Psoas muscle (tissue), 8 donors: ENCODE data around the gene CASZ1. TPM values are rescaled to one million over a fixed set of nuclear protein-coding genes. Genes with fewer than 3 reads are reported as not detected.
A peak's percentile ranks its signal among the peaks of the same experiment; 100 is the strongest.

Source experiments
- ATAC-seq, 4 donors: fragments of 200-7000 bp; cut with Tn5 transposase; one replicate each; pipeline ENCODE4 v1.9.1; 2020; ENCODE audit warnings: moderate library complexity in 3 of 4, mild to moderate bottlenecking in 2 of 4
- DNase-seq, 2 donors: peaks; one replicate each; pipeline ENCODE4 v3.0.0-alpha.2; 2020
- H3K27ac ChIP-seq: fragments of 200-600 bp; one replicate; pipeline ENCODE4 v1.8.0; 2022
- H3K27me3 ChIP-seq, 3 donors: fragments of 200-600 bp in 1 of 3; one replicate each; pipeline versions ENCODE4 v1.6.1 to v1.8.0; 2013 to 2022; ENCODE audit warnings: low read length in 2 of 3, mild to moderate bottlenecking in 2 of 3, moderate library complexity in 1 of 3; ENCODE audit not compliant: insufficient read depth in 3 of 3
- H3K36me3 ChIP-seq, 2 donors: fragments of 200-600 bp in 1 of 2; one replicate each; pipeline versions ENCODE4 v1.6.1 to v1.8.0; 2013 to 2022; ENCODE audit warnings: low read depth in 1 of 2, mild to moderate bottlenecking in 1 of 2, moderate library complexity in 1 of 2; ENCODE audit not compliant: insufficient read depth in 1 of 2
- H3K4me1 ChIP-seq: fragments of 200-600 bp; one replicate; pipeline ENCODE4 v1.8.0; 2022
- H3K4me3 ChIP-seq: fragments of 200-600 bp; one replicate; pipeline ENCODE4 v1.8.0; 2022; ENCODE audit warnings: mild to moderate bottlenecking
- H3K9me3 ChIP-seq: fragments of 200-600 bp; one replicate; pipeline ENCODE4 v1.8.0; 2022
- WGBS, 3 donors: extraction: QIAGEN DNeasy Blood & Tissue Kit; methylation state at CpG; one replicate each; pipeline versions ENCODE4 v1.1.6 to v1.1.7; 2013; 5-methylcytosine and 5-hydroxymethylcytosine counted together
- intact Hi-C, 2 donors: fragments of 100-400 bp; cut with DNase I; formaldehyde crosslinking; loops; one replicate each; pipeline versions ENCODE4 v1.11.0 to v1.14.2; 2022
- polyA plus RNA-seq, 3 donors: library from polyadenylated mRNA; stranded (reverse); fragments of 200-250 nt; gene quantifications; one replicate each; pipeline ENCODE4 v1.2.3, GENCODE V29; 2013
- total RNA-seq, 4 donors: library from RNA; stranded (reverse); fragmentation: NEBNext Ultra II Directional in 2 of 4; extraction: Animal tissue kit (Norgen Biotek cat#: 25700) in 2 of 4; gene quantifications; one replicate each; pipeline versions ENCODE4 v1.2.1 to v1.2.4, GENCODE V29; 2021 to 2023
- TF ChIP-seq, protein P1 (sequence below): fragments of 200-600 bp; IDR thresholded peaks from one replicate; pipeline ENCODE4 v1.8.0; 2022; ENCODE audit warnings: antibody characterized with exemption
- donor health status: healthy with polysubstance abuse.
- donor health status: DM: no; HTN: no; CAD: no; lungs with moderate emphysema.
- donor health status: Bipolar disorder and iron deficiency.
- donor health status: healthy.
- donor health status: DM: yes; HTN: yes; CAD: no.
- donor health status: DM: no; HTN: no; CAD: no.
- donor health status: DM: no; HTN: no; CAD: no.
- donor health status: DM: yes; HTN: yes; CAD: no.

CASZ1 gene
- total and polyA plus RNA-seq, 7 donors: 2.6 to 83.3 (median 53.1) TPM

GRCh38 chr1:10751561-10752085, 44.8 kb downstream of the CASZ1 start:
- Histone ChIP-seq H3K9me3 (no peaks in the 10 kb centered on the region), H3K4me3 (no peak overlapping the region), H3K4me1 (peaks cover 44% of the 10 kb centered on the region), H3K27ac (peak overlapping the region; percentile 46), H3K36me3 (peaks cover 0 to 8% of the 10 kb centered on the region in 2 donors), H3K27me3 (no peaks in the 10 kb centered on the region)
- 33 to 57% (median 41%) methylated on average over 13 to 14 of the region's 14 CpGs for WGBS, 3 donors
- intact Hi-C loops: loop anchor here in 1 of 2 donors (5.0 kb wide), 1 partner anchor 36 kb away; no protein-coding TSS in a partner anchor
- peak in 2 of 4 donors; percentile 11 for ATAC-seq
- DNase-seq: no peak
- TF ChIP-seq, protein P1, sequence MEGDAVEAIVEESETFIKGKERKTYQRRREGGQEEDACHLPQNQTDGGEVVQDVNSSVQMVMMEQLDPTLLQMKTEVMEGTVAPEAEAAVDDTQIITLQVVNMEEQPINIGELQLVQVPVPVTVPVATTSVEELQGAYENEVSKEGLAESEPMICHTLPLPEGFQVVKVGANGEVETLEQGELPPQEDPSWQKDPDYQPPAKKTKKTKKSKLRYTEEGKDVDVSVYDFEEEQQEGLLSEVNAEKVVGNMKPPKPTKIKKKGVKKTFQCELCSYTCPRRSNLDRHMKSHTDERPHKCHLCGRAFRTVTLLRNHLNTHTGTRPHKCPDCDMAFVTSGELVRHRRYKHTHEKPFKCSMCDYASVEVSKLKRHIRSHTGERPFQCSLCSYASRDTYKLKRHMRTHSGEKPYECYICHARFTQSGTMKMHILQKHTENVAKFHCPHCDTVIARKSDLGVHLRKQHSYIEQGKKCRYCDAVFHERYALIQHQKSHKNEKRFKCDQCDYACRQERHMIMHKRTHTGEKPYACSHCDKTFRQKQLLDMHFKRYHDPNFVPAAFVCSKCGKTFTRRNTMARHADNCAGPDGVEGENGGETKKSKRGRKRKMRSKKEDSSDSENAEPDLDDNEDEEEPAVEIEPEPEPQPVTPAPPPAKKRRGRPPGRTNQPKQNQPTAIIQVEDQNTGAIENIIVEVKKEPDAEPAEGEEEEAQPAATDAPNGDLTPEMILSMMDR: no peak

- intact Hi-C loops: loop anchor here in 1 of 2 donors (5.0 kb wide), 1 partner anchor 36 kb away; no protein-coding TSS in a partner anchor
- no peaks in the 10 kb centered on the region for H3K27me3 ChIP-seq
- H3K9me3 ChIP-seq: no peaks in the 10 kb centered on the region
- peak overlapping the region; percentile 46 for H3K27ac ChIP-seq
- DNase-seq (no peak), ATAC-seq (peak in 1 of 4 donors; percentile 18)
- no peak overlapping the region for H3K4me3 ChIP-seq
- peaks cover 44% of the 10 kb centered on the region for H3K4me1 ChIP-seq
- H3K36me3 ChIP-seq: peaks cover 0 to 8% of the 10 kb centered on the region in 2 donors
- WGBS, 3 donors: 25 to 45% (median 32%) methylated on average over 4 of the region's 4 CpGs
- TF ChIP-seq, protein P1: no peak
Observed at GRCh38 chr1:10751160-10751559, 45.3 kb downstream of the CASZ1 start.

DNA sequence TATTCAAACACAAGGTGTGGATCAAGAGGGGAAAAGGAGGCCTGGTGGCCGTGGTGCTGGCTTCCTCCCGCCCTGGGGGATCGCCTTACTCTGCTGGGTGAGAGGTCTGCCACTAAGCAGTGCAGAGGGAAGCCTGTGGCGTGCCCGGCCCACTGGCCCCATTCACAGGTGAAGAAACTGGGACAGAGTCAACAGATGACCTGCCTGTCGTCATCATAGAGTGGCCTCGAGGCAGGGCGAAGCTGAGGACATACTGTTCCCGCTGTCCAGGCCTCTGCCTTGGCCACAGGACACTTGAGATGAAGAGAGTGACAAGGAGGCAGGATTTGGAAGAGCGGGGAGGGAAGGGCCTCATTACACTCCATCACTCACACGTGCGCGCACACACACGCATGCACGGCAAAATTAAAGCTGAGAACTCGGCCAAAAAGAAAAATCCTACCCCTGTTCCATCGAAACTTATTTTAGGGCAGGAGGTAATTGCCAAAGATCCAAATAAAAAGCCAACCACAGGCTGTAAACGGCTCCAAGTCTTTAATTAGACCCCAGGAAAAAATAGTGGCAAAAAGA, 50.5 kb downstream of the CASZ1 start:
- Histone ChIP-seq H3K9me3 (no peaks in the 10 kb centered on the region), H3K4me1 (peaks cover 45% of the 10 kb centered on the region), H3K27me3 (no peaks in the 10 kb centered on the region), H3K4me3 (peak overlapping the region; percentile 38), H3K36me3 (peaks cover 0 to 8% of the 10 kb centered on the region in 2 donors), H3K27ac (peak overlapping the region; percentile 87)
- ATAC-seq: peak; percentile 91 to 96 (median 93)
- TF ChIP-seq, protein P1: no peak
- intact Hi-C loops: loop anchor here in 1 of 2 donors (5.0 kb wide), 1 partner anchor 41 kb away; no protein-coding TSS in a partner anchor
- DNase-seq: peak; percentile 77 to 93
- 36 to 68% (median 38%) methylated on average over 18 of the region's 18 CpGs for WGBS, 3 donors

DNA sequence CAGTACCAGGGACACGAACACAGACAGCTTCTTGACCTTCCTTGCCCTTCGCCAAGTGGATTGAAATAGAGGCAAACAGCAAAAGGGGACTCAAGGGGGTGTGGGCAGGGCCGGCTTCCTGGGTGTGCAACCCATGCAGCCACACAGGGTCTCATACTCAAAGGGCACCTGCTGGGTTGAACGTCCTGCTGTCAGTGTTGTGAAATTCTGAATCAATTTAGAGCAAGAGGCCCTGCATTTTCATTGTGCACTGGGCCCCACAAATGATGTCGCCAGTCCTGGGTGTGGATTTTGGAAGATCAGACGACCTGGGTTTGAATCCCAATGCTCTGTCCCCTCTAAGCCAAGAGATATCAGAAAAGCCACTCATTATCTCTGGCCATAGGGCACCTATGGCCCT, 51.1 kb downstream of the CASZ1 start:
- ATAC-seq (peak in 2 of 4 donors; percentile 4 to 8), DNase-seq (no peak)
- WGBS, 3 donors: 71 to 75% (median 74%) methylated on average over 6 of the region's 6 CpGs
- Histone ChIP-seq H3K4me1 (peaks cover 50% of the 10 kb centered on the region), H3K27me3 (no peaks in the 10 kb centered on the region), H3K4me3 (no peak overlapping the region), H3K27ac (peak overlapping the region; percentile 87), H3K9me3 (no peaks in the 10 kb centered on the region), H3K36me3 (peaks cover 0 to 8% of the 10 kb centered on the region in 2 donors)
- TF ChIP-seq, protein P1: no peak
- intact Hi-C loops: loop anchor here in 1 of 2 donors (5.0 kb wide), 1 partner anchor 42 kb away; no protein-coding TSS in a partner anchor
